HG03139 (cell line): ENCODE data around the gene GOLGA6L6.
"Not testable (repeated sequence)": the region's sequence is repeated elsewhere in the genome, so short reads cannot be mapped to it uniquely, and the experiment has no call there.

Experiments used
- ATAC-seq: cut with Tn5 transposase; IDR thresholded peaks from one replicate; pipeline ENCODE4 v1.9.1; 2021; ENCODE audit not compliant: unreplicated experiment

The GOLGA6L6 gene, protein sequence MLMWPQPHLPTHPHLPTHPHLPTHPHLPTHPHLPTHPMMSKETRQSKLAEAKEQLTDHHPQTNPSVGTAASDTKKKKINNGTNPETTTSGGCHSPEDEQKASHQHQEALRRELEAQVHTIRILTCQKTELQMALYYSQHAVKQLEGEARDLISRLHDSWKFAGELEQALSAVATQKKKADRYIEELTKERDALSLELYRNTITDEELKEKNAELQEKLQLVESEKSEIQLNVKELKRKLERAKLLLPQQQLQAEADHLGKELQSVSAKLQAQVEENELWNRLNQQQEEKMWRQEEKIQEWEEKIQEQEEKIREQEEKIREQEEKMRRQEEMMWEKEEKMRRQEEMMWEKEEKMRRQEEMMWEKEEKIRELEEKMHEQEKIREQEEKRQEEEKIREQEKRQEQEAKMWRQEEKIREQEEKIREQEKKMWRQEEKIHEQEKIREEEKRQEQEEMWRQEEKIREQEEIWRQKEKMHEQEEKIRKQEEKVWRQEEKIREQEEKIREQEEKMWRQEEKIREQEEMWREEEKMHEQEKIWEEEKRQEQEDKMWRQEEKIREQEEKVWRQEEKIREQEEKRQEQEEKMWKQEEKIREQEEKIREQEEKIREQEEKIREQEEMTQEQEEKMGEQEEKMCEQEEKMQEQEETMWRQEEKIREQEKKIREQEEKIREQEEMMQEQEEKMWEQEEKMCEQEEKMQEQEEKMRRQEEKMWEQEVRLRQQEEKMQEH

DNA sequence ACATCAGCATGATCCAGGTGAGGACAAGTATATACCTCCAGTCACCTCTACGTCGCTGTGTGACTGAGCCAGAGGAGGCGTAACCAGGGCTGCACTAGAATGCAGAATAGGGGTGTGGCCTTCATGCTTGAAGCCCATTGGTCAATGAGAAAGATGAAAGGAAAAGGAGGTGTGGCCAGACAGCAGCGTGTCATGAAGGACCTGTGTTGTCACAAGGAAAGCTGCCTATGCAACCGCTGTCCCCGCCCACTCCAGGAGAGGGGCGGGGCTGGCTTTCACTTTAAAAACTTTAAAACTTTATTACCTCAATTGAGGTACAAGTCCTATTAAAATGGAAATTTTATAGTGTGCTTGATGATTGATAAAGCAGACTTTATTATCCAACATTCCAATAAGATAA is at the start of gene GOLGA6L6:
GOLGA6L6 (minus strand) TSS at position 101 of the 400 bp plus-strand sequence; CDS start at position 10, 91 bp downstream.
- not testable (repeated sequence) for ATAC-seq

DNA sequence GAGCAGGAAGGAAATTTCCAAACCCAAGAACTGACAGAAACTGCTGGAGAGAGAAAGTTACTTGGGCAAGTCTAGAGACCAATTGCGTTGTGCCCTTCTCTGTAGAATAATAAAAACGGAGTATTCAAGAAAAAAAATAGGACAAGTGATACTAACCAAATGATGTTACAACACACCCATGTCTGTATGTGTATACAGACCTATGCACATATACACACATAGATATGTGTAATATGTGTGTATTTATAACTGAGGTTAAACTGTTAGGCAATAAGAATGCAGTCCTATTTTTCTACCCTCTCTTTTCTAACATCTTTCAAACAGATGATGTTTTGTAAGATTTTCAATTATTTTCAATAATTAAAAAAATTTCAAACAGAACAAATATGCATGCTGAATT is 48.5 kb upstream of the GOLGA6L6 start:
- ATAC-seq = not testable (repeated sequence)

DNA sequence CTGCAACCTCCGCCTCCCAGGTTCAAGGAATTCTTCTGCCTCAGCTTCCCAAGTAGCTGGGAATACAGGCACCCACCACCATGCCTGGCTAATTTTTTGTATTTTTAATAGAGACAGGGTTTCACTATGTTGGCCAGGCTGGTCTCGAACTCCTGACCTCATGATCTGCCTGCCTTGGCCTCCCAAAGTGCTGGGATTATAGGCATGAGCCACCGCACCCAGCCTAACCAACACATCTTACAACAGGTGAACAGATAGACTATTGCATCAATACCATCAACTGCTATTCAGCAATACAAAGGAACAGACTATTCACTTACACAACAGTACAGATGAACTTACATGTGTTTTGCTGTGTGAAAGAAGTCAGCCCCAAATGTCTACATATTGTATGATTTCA is 45.2 kb upstream of the GOLGA6L6 start:
- not testable (repeated sequence) for ATAC-seq

DNA sequence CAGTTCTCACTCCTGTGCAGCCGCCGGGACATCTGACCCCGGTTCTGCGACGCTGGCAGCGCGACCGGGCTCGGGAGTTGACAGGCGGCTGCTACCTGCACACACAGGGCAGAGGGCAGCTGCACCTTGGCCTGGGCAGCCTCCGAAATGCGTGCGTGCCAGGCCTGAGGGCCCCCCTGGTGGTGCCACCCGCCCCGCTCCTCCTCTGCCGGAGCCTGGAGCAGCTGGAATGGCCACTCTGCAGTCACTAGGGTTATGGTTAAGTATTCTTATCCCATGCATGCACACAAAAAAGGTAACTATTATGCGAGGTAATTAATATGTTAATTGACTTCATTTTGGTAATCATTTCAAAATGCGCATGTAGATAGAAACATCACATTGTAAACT is 41.1 kb upstream of the GOLGA6L6 start:
- not testable (repeated sequence) for ATAC-seq

DNA sequence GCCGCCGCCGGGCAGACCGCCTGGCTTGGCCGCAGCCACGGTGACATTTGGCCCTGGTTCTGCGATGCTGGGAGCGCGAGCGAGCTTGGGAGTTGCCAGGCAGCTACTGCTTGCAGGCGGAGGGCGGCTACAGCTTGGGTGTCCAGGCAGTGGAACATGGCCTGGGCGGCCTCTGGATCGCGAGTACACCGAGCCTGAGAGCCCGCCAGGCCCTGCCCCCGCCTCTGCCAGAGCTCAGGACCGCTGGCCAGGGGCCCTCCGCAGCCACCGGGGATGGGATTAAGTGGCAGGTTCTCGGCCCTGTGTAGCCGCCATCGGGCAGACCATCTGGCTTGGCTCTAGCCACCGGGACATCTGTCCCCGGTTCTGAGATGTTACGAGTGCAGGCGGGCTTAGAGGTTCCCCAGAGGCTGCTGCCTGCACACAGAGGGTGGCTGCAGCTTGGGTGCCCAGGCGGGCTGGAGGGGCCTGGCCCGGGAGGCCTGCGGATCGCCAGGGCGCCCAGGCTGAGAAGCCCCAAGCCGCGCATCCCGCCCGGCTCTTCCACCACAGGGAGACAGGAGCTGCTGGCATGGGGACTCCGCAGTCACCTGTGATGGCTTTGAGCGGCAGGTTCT is 40.6 kb upstream of the GOLGA6L6 start:
- not testable (repeated sequence) for ATAC-seq

DNA sequence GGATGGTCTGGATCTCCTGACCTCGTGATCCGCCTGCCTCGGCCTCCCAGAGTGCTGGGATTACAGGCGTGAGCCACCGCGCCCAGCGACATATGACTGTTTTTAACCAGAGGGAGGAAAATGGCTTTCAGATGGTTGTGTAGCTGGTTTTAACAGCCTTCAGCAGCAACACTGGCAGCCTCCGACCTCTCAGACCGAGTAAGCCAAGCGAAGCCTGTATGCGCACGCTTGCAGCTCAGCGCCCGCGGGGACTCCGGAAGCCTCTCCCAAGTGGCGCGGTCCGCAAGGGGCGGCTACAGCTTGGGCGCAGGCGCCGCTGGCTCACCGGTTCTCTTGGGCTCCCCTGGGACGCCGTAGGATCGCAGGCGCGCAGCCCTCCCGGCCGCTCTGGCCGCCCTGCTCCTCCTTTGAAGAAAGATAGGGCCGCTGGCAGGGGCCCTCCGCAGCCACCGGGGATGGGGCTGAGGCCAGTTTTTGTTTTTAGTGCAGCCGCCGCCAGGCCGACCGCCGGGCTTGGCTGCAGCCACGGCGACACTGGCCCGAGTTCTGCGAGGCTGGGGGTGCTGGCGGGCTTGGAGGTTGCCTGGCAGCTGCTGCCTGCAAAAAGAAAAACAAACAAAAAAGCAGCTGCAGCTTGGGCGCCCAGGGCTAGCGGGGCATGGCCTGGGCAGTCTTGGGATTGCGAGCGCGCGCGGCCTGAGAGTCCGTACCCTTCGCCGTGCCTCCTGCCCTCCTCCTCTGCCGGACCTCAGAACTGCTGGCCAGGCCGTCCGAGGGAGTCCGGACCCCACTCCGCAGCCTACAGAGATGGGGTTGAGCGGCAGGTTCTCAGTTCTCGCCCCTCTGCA is 39.9 kb upstream of the GOLGA6L6 start:
- ATAC-seq = not testable (repeated sequence)

DNA sequence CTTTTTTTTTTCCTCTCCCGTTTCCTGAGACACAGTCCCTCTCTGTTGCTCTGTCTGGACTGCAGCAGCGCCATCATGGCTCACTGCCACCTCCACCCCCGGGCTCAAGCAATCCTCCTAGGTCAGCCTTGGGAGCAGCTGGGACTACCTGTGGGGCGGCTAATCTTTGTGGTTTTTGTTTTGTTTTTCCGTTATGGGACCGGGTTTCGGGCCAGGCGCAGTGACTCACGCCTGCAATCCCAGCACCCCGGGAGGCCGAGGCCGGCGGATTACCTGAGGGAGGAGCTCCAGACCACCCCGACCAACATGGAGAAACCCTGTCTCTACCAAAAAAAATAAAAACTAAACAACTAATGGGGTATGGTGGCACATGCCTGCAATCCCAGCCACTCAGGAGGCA is 38.1 kb upstream of the GOLGA6L6 start:
- not testable (repeated sequence) for ATAC-seq

DNA sequence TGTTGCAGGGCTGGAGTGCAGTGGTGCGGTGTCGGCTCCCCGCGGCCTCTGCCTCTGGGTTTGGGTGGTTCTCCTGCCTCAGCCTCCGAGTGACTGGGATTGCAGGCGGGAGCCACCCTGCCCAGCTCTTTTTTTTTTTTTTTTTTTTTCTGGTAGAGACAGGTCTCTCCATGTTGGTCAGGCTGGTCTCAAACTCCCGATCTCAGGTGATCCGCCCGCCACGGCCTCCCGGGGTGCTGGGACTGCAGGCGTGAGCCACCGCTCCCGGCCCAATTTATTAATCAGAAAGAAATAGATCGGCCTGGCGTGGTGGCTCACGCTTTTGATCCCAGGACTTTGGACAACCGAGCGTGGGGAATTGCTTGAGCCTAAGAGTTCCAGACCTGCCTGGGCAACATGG is 9.7 kb upstream of the GOLGA6L6 start:
- not testable (repeated sequence) for ATAC-seq

DNA sequence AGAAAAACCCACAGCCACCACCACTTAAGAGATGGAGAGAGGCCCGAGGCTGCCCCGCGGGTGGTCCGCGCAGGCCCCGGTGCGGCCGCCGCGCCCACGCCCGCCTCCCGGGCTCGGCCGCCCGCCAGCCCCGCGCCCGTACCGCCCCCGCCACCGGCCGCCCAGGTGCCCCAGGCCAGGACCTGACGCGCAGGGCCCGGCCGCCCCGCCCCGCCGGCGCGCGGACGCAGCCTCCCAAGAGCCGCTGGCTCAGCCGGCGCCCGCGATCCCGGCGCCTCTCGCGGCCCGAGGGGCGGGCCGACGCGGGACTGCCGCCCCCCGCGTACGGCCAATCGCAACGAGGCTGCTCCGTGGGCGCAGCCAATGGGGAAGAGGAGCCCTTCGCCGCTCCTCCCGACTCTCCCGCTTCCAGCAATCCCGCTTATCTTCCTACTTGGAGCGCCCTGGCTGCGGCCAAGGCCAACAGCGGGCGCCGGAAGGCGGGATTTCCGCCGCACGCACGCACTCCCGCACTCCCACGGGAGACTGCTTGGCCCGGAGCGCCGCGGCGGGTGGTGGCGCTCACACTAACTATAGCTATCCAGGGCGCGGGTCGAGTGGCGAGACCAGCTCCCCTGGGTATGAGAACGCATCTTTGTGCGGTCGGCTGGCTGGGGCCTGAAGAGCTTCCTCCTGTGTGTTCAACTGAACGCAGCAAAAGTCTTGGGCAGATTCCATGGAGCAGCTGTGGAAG is 35.5 kb downstream of the GOLGA6L6 start:
- peak; percentile 75 for ATAC-seq

DNA sequence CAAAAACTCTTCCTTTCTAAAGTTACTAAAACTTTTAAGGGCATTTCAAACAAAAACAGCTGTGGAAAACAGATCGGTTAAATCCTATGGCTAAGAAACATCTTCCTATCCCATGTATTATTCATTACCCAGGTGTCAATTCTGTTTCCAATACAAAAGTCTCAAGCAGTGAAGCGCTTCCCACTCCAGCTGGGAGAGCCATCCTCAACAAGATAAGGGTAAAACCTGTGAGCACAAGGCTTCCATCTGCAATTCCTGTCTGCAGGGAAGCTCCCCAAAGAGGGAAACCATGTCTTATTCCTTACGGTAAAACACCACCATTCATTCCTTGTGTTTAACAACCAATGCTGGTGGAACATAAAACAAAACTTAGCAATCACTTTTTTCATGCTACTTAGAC is 38.8 kb downstream of the GOLGA6L6 start:
- not testable (repeated sequence) for ATAC-seq

DNA sequence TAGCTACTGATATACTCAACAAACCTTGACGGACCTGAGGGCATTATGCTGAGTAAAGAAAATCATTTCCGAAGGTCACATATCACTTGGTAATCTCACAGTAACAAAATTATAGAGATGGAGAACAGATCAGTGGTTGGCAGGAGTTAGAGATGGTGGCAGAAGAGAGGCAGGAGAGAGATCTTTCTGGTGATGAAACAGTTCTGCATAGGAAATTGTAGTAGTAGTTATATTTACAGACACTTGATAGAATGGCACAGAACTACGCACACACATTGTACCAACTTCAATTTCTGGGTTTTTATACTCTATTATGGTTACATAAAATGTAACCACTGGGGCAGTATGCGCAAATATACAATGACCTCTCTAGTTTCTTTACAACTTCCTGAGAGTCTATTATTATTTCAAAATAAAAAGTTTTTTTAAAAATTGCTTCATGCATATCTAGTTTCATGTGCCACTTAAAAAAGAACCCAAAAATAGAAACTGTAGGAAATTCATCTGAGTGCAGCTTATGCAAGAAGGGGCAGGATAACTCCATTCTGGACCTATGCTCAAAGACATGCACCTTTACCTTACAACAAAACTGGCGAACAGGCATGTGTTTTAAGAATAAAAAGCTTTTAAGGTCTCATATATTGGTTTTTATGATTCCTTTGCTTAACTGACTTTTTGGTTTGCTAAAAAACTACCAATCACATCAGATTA is 39.9 kb downstream of the GOLGA6L6 start:
- not testable (repeated sequence) for ATAC-seq

DNA sequence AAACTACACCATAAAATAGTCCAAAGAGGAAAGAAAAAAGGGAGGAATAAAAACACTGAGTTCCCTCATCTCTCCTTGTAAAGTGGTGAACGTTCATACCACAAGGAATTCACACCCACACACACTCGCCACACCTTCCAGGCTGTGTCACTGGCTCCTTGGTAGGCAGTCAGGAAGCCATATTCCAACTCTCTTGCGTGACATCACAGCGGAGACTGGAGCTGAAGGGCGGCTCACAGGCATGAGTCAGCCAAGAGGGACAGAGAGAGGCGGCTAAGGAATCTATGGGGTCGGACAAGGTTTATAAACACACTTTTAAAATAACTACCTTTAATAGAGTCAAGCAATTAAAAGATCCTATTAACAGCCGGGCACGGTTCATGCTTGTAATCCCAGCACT is 43.8 kb downstream of the GOLGA6L6 start:
- not testable (repeated sequence) for ATAC-seq

DNA sequence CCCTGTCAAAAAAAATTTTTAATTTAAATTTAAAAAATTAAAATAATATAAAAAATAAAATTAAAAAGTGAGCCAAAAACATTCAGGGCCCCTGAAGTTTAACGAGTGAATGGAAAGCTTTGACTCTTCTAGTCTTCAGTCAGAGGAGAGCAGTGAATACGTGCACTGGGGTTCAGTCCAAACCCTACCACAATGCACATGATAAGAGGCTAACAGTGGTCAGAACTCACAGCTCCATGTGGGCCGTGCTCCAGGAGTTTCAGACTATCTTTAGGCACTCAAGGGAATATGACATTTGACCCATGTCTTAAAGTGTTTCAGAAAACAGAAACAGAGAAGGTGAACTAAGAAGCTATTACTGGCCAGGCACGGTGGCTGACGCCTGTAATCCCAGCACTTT is 48.6 kb downstream of the GOLGA6L6 start:
- not testable (repeated sequence) for ATAC-seq

DNA sequence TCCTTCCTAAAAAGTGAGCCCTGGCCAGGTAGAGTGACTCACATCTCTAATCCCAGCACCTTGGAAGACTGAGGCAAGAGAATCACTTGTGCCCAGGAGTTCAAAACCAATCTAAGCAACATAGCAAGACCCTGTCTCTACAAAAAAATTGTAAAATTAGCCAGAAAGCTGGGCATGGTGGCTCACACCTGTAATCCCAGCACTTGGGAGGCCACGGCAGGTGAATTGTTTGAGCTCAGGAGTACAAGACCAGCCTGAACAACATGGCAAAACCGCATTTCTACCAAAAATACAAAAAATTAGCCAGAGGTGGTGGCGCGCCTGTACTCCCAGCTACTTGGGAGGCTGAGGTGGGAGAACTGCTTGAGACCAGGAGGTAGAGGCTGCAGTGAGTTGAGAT is 49.0 kb downstream of the GOLGA6L6 start:
- not testable (repeated sequence) for ATAC-seq

DNA sequence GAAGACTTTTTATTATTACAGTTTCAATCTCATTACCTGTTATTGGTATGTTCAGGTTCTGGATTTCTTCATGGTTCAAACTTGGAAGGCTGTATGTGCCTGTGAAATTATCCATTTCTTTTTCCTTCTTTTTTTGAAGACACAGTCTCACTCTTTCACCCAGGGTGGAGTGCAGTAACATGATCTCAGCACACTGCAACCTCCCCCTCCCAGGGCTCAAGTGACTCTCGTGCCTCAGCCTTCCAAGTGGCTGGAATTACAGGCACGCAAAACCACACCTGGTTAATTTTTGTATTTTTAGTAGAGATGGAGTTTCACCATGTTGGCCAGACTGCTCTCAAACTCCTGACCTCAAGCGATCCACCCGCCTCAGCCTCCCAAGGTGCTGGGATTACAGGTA is 52.3 kb downstream of the GOLGA6L6 start:
- ATAC-seq = not testable (repeated sequence)
